Activated CD4-positive, alpha-beta T cell treated with anti-CD3 and anti-CD28 coated beads, Interleukin-2, amount 50 U/mL, for 16 hours (primary cell): Measurements from ENCODE around the gene YPEL1.
"Not testable (repeated sequence)": the region's sequence is repeated elsewhere in the genome, so short reads cannot be mapped to it uniquely, and the experiment has no call there.

Experiments used
- DNase-seq: peaks from one replicate; pipeline ENCODE4 v3.0.0-alpha.2; 2020

Gene YPEL1

DNA sequence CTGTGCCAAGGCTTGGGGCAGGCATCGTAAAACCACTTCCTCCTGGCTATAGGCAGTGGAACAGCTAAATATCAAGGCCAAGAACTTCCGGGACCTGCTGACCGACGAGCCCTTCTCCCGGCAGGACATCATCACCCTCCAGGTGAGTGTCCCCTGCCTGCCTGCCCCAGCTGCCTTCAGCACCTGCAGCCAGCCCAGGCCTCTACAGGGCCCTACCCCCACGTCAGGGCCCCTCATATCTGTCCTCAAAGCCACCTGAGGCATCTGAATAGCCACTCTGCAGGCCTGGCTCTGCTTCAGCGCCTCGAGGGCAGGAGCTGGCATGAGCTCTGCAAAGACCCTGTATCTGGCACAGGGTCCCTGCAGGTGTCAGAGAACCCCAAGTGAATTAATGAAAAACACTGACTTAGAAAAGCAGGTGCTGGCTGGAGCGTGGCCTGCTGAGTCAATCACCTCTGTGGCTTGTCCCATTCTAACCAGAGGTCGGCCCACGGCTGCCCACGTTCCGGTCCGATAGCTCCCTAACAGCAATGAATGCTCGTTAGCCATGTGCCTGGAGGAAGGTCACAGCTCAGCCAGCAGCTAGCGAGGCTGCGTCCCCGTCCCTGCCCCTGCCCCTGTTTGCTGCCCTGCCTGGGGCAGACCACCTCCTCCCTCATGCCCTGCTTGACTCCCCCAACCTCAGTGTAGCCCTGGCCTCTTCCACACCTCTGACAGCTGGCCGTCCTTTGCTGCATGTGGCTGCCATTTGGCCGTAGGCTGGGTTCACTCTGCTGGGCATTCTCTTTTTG, 53.0 kb downstream of the YPEL1 start:
- DNase-seq = no peak

DNA sequence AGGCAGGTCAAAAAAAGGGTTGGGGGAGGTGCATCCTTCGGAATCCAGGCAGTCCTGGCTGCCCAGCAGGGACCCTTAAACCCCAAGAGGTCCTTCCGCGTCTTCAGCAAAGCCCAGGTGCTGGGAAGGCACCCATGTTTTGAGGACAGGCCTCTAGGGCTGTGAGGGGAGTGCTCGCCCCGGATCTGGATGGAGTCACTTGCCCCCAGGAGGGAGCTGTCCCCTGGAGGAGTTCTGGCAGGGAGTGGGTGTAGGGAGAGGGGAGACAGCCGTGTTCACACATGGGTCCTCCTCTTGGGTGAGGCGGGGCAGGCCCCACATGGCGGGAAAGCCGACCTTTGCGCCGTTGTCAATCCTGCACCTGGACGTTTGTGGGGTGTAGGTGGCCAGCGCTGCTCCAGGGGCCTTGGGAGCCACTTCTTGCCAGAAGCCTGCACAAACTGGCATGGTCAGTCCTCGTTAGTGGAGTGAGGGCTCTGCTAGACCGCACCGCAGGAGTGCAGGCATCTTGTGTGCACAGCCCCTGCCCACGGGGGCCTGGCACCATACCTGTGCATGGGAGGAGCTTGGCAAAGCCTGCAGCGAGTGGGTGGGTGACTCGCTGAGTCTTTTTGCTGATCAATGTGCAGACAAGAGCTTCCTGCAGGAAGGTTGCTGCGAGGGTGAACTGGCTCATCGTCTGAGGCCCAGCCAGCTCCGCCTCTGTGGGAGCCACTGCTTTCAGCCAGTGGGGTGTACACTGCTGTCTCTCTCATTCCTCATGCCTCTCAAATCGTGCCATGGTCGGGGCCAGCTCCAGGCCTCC, 53.8 kb downstream of the YPEL1 start:
- no peak for DNase-seq

DNA sequence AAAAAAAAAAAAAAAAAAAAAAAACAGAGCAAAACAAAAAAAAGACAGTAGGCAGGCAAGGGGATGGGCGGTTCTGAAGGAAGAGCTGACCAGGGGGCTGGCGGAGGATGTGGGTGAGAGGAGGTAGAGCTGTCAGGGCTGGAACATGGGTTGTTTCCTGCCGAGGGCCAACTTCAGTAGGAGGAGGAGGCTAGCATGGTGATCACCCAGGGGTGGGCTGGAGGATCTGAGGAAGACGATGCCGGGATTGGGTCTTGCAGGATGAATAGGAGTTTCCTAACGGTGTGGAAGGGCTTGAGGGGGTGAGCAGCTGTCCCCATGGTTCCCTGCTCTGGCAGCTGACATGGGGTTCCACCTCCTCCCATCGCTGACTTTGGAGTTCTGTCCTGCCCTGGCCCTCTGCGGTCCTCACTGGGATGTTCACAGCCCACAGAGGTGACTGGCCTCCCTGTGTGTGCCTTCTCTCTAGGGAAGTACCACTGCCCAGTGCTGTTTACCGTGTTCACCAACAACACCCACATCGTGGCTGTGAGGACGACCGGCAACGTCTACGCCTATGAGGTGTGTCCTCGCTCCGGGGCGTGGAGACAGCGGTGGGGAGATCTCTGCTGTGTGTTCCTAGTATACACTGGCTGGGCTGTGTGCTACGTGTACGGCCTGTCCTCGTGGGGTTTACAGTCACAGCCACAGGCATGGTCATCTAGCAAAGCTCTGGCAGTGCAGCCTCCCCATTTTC, 54.6 kb downstream of the YPEL1 start:
- no peak for DNase-seq

DNA sequence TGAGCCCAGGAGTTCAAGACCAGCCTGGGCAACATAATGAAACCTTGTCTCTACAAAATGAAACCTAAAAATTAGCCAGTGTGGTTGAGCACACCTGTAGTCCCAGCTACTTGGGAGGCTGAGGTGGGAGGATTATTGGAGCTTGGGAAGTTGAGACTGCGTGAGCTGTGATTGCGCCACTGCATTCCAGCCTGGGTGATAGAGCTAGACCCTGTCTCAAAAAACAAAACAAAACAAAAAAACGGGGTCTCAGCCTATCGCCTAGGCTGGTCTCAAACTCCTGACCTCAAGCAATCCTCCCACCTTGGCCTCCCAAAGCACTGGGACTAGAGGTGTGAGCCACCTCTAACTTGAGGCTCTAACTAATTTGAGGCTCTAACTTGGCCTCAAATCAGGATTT, 56.2 kb downstream of the YPEL1 start:
- DNase-seq = no peak

DNA sequence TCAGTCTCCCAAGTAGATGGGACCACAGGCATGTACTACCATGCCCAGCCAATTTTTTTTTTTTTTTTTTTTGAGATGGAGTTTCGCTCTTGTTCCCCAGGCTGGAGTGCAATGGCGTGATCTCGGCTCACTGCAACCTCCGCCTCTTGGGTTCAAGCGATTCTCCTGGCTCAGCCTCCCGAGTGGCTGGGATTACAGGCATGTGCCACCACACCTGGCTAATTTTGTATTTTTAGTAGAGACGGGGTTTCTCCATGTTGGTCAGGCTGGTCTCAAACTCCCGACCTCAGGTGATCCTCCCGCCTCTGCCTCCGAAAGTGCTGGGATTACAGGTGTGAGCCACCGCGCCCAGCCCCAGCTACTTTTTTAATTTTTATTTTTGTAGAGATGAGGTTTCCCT, 56.8 kb downstream of the YPEL1 start:
- not testable (repeated sequence) for DNase-seq

DNA sequence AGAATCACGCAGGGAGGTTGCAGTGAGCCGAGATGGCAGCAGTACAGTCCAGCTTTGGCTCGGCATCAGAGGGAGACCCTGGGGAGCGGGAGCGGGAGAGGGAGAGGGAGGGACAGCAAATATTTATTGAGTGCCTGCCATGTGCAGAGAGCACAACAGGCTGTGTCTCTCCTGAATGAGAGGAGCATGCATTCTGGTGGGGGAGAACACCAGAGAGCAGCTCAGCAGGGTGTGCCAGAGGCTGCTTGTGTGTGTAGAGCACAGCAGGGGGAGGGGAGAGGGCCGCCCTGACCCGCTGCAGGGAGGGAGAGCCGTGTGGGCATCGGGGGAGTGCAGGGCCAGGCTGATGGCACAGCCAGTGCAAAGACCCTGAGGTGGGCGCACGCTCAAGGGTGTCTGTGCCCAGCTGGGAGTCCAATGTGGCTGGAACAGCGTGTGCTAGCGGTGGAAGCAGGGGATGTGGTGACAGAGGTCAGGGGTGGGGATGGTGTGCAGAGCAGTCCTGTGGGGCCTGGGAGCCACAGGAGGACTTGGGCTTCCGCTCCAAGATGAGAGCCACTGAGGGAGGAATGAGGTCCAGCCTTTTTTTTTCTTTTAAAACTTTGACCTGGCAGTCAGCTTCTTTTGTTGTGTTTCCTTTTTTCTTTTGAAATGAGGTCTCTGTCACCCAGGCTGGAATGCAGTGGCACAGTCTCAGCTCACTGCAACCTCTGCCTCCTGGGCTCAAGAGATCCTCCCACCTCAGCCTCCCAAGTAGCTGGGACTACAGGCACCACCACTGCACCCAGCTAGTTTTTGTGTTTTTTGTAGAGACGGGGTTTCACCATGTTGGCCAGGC, 57.8 kb downstream of the YPEL1 start:
- DNase-seq = no peak

DNA sequence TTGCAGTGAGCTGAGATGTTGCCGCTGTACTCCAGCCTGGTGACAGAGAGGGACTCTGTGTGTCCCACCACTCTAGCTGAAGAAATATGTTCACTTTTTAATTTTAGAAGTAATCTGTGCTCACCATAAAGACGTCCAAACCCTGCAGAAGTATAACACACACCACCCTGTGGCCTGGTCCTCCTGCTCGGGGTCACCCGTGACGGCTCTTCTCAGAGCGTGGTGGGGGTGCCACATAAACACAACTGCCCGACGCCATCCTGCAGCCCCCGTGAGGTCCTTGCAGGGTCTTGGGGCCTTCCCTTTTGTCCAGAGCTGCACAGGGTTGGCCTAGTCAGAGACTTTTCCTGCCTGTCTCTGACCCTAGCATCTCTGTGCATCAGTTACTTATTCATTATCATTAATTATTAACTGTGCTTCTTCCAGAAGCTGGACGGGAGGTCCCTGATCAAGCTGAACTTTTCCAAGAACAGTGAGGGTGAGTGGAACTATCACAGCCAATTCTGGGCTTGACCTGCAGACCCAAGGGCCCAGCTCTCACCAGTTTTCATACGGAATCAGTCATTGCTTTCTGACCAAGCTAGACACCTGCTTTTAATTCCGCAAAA, 60.9 kb downstream of the YPEL1 start:
- DNase-seq = no peak

DNA sequence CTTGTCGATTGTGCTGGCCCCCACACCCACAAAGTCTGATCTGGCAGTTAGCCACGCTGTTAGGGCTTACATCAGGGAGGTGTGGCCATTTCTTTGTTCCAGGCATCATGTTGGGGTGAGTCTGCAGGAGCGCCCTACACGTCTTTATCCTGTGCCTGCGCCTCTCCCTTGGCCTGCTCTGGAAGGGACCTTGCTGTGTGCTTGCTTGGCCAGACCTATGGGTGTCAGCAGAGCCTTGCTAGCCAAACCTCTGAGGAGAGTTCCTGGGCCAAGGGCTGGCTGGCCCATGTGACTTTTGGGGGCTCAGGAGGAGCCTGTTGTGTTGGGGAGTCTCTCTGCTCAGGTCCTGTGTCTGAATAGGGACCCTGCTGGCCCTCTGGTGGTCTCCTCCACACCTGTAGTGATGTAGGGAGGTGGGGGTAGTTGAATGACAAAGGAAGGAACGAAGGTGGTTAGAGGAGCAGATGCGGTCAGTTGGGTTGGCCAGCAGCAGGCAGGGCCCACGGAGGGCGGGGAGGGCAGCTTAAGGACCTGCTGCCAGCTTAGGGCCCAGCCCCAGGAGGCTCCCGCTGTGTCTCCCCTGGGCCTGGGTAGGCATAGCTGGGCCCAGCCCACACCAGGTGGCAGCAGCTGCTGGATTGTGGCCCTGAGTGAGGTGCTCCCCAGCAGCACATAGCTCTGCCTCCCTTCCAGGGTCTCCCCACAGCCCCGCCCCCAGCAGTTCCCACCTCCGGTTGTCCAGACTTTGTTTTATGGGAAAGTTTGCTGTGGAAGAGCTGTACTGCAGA, 61.9 kb downstream of the YPEL1 start:
- DNase-seq = no peak

DNA sequence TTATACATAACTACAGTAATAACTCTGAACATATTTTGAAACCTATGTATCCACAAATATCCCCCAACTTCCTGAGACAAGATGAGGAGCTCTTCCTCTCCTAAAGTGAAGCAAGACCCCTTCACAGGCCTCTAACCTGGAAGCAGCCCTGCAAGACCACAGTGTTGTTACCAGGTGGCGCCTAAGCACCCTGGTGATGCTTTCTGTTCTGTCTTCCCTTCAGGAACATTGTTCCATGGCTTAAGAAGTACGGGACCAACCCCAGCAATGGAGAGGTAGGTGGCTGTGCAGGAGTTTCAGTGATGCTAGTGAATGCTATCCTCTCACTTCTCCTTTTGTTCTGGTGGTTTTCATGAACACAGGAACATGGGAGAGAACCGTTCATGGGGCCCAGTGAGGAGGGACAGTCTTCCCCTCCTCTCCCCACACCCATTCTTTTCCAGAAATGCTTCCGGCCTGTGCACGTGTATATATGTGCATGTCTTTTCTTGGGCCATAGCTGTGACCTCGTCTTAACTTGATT, 63.4 kb downstream of the YPEL1 start:
- no peak for DNase-seq

DNA sequence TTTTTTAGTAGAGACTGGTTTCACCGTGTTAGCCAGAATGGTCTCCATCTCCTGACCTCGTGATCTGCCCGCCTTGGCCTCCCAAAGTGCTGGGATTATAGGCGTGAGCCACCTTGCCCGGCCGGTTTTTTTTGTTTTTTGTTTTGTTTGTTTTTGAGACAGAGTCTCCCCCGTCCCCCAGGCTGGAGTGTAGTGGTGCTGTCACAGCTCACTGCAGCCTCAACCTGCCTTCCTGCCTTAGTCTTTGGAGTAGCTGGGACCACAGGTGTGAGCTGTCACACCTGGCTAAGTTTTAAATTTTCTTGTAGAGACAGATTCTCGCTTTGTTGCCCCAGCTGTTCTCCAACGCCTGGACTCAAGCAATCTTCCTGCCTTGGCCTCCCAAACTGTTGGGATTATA, 66.6 kb downstream of the YPEL1 start:
- no peak for DNase-seq

DNA sequence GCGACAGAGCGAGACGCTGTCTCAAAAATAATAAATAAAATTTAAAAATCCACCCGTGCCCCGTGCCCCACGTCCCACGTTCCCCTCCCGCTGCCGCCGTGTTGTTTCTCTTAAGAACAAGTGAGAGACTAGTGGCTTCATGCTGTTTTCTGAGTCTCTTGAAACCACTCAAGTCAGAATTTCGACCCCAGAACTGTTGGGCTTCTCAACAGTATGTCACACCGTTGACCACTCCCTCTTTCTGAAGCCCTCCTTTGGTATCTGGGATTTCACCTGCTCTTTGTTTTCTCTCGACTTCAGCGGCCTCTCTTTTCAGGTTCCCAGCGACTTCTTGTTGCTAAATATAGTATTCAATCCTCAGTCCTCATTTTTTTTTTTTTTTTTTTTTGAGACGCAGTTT, 68.8 kb downstream of the YPEL1 start:
- no peak for DNase-seq

DNA sequence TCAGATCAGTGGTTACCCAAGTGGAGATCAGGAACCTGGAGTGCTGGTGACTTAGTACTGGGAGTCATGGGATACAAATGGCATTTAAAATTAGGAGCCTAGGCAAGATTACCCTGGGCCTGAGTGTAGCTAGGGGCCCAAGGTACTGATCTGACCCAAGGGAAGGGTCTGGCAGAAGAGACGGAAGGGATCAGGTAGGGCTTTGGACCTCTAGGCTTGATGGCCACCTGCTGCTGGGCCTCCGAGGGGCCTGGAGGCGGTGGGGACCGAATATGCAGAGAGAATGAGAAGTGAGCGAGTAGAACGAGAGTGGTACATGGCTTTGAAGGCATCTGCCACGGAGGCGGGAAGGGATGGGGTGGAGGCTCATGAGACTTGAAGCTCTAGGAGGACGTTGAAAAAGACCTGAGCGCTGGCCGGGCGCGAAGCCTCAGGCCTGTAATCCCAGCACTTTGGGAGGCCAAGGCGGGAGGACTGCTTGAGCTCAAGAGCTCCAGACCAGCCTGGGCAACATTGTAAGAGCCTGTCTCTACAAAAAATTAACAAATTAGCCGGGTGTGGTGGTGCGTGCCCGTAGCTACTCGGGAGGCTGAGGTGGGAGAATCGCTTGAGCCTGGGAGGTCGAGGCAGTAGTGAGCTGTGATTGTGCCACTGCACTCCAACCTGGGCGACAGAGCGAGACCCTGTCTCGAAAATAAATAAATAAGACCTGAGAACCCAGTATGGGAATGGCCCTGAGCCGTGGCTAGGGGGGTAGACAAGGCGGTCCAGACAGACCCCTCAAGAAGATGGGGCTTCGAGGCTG, 70.3 kb downstream of the YPEL1 start:
- DNase-seq = no peak

DNA sequence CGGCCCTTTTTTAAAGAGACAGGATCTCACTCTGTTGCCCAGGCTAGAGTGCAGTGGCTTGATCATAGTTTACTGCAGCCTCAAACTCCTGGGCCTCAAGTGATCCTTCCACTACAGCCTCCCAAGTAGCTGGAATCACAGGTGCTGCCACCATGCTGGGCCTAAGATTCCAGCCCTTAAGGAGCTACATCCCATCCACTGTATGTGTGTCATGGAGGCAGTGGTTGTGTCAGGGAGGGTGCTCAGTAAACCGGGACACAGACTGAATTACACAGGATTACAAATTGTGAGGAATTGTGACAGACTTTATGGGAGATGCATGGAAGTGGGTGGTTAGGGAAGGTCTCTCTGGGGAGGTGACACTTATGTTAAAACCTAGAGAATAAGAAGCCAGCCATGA, 71.9 kb downstream of the YPEL1 start:
- no peak for DNase-seq

DNA sequence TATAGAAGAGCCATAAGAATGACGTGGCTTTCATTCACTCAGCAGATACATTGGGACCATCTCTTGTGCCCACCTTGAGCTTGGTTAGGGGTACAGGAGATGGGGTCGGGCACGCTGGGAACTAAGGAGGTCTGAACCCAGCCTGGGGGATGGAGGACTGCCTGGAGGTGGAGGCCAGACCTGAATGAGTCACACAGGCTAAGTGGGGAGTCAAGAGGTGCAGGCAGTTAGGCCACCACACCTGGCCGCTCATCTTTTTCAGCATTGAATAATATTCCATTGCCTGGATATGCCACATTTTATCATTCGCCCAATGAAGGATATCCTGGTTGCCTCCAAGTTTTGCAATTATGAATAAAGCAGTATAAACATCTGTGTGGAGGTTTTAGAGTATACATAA, 73.6 kb downstream of the YPEL1 start:
- DNase-seq = no peak

DNA sequence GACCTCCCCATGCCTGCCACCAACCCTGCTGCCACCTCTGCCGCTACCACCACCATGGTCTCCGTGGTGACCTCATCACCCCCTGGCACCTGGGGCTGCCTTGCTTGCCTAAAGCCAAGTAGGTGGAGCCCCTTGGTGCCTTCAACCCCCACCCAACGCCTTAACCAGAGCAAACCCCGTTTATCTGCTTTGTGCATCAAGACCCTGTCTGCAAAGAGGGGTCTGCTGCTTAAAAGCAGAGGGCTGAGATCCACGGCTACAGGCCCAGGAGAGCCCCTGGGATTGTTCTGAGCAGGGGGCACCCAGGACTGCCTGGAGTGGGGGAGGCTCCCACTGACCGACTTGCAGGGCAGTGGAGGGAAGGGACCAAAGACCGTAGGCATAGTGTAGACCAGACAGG, 74.7 kb downstream of the YPEL1 start:
- no peak for DNase-seq

DNA sequence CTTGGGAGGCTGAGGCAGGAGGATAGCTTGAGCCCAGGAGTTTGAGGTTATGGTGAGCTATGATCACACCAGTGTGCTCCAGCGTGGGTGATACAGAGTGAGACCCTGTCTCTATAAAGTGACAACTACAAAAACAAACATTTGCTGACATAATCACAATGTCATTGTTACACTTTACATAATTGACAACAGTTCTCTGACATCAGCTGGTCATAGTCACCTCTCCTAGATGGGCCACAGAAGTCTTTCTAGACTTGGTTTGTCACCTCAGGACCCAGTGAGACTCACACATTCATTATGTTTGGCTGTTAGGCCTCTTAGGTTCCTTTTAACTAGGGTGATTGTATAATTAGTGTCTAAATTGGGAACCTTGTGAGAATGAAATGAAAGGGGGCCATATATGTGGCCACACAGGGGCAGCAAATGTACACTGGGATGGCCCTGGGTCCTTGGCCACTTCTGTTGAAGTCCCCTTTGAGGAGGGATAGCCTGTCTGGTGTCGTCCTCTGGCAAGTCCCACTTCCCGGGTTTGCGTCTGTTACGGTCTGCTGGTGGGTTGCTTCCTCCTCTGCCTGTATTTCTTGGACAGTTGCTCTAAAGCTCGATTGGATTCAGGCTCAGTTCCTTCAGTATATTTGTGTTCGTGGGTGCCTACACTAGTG, 75.6 kb downstream of the YPEL1 start:
- no peak for DNase-seq

DNA sequence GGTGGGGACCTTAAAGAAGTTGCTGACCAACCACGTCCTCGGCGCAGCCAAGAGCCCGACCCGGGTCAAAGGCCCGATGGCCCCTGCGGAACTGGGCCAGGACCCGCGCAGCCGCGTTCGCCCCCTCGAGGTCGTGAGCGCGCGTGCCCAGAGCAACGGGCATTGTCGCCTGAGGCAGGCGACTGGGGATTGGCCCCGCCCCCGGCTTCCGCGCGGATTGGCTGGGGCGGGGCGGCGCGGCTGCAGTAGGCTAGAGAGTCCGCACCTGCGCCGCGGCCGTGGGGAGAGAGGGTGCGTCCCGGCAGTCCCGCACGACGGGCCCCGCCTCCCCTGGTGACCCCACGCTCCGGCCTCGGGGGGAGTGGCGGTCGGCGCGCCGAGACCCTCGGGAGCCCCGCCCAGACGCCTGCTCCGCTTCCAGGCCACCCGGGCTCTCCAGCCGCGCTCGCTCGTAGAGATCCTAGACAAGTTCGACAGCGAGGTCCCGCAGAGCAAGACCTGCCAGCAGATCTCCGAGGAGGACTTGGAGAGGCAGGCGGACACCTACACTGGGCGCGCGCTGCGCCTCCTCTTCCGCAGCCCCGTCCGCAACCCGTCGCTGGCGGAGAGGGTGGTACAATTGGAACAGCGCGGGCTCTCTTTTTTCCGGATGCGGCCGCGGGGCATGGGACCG, 78.1 kb downstream of the YPEL1 start:
- peak; percentile 84 for DNase-seq

DNA sequence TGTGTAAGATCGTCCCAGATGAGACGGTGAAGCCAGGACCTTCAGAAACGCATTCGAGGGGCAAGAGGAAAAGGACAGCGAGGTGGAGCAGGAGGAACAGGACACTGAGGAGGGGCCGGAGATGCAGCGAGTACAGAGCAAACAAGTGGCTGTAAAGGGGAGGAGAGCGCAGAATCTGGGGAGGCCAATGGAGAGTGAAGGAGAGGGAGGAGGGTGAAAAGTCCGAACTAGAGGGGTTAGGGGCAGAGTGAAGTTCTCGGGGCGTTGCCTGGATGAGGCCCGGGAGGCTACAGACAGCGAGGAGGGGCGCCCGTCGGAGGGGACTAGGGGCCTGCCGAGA, 78.6 kb downstream of the YPEL1 start:
- DNase-seq = no peak
